ENCODE results near the gene CAPN15. TPM values are rescaled to one million over a fixed set of nuclear protein-coding genes. Genes with fewer than 3 reads are reported as not detected.

The CAPN15 gene
- total and polyA plus RNA-seq, 4 donors, result 14.4 to 64.1 (median 38.9) TPM

GRCh38 chr16:525520-526180 is 1.9 kb upstream of the CAPN15 start:
- no peaks in the 10 kb centered on the region for H3K27me3 ChIP-seq (ENCODE audit: control insufficient read depth in 3 of 3, insufficient read depth in 3 of 3, low read length in 2 of 3)
- no peaks in the 10 kb centered on the region for H3K9me3 ChIP-seq (ENCODE audit: control insufficient read depth in 4 of 4, insufficient read depth in 3 of 4, low read length in 3 of 4)
- no peak for TF ChIP-seq CTCF (IDR thresholded peaks at IDR 0.05; ENCODE audit: control extremely low read depth, extremely low read depth)
- no peak overlapping the region for H3K4me3 ChIP-seq
- 75 to 81% methylated on average over 13 of the region's 13 CpGs for WGBS, 2 donors
- no peak overlapping the region for H3K9ac ChIP-seq (ENCODE audit: insufficient read depth in 1 of 2, low read length in 2 of 2)
- ATAC-seq (ENCODE audit: insufficient read depth, low FRiP score) (no peak), DNase-seq (no peak)
- peaks cover 0 to 4% (median 2%) of the 10 kb centered on the region in 4 donors for H3K36me3 ChIP-seq (ENCODE audit: control insufficient read depth in 4 of 4, insufficient read depth in 4 of 4, low read length in 4 of 4)
- H3K27ac ChIP-seq (ENCODE audit: low read depth in 1 of 2, low read length in 1 of 2), result peak overlapping the region; percentile 33 to 42
- H3K4me1 ChIP-seq (ENCODE audit: control insufficient read depth in 5 of 5, insufficient read depth in 5 of 5, low read length in 5 of 5), result peaks cover 0 to 30% (median 22%) of the 10 kb centered on the region in 5 donors

GRCh38 chr16:526181-527014 is 1.1 kb upstream of the CAPN15 start:
- DNase-seq (peak; percentile 66 to 73 (median 69)), ATAC-seq (ENCODE audit: insufficient read depth, low FRiP score) (peak; percentile 3)
- peak overlapping the region; percentile 97 to 98 for H3K27ac ChIP-seq (ENCODE audit: low read depth in 1 of 2, low read length in 1 of 2)
- no peaks in the 10 kb centered on the region for H3K27me3 ChIP-seq (ENCODE audit: control insufficient read depth in 3 of 3, insufficient read depth in 3 of 3, low read length in 2 of 3)
- peak overlapping the region; percentile 68 to 82 for H3K9ac ChIP-seq (ENCODE audit: insufficient read depth in 1 of 2, low read length in 2 of 2)
- H3K36me3 ChIP-seq (ENCODE audit: control insufficient read depth in 4 of 4, insufficient read depth in 4 of 4, low read length in 4 of 4), result peaks cover 0 to 2% (median 0%) of the 10 kb centered on the region in 4 donors
- peak overlapping the region; percentile 55 for H3K4me3 ChIP-seq
- 9 to 15% methylated on average over 23 to 26 of the region's 26 CpGs for WGBS, 2 donors
- peaks cover 0 to 30% (median 22%) of the 10 kb centered on the region in 5 donors for H3K4me1 ChIP-seq (ENCODE audit: control insufficient read depth in 5 of 5, insufficient read depth in 5 of 5, low read length in 5 of 5)
- TF ChIP-seq CTCF (IDR thresholded peaks at IDR 0.05; ENCODE audit: control extremely low read depth, extremely low read depth), result no peak
- no peaks in the 10 kb centered on the region for H3K9me3 ChIP-seq (ENCODE audit: control insufficient read depth in 4 of 4, insufficient read depth in 3 of 4, low read length in 3 of 4)

GRCh38 chr16:528111-529011 is 849 bp downstream of the CAPN15 start:
- no peaks in the 10 kb centered on the region for H3K9me3 ChIP-seq (ENCODE audit: control insufficient read depth in 4 of 4, insufficient read depth in 3 of 4, low read length in 3 of 4)
- peak in 2 of 3 donors; percentile 35 to 36 for DNase-seq
- H3K9ac ChIP-seq (ENCODE audit: insufficient read depth in 1 of 2, low read length in 2 of 2), result peak overlapping the region in 1 of 2 donors; percentile 38
- ATAC-seq (ENCODE audit: insufficient read depth, low FRiP score), result no peak
- H3K27me3 ChIP-seq (ENCODE audit: control insufficient read depth in 3 of 3, insufficient read depth in 3 of 3, low read length in 2 of 3), result no peaks in the 10 kb centered on the region
- TF ChIP-seq CTCF (IDR thresholded peaks at IDR 0.05; ENCODE audit: control extremely low read depth, extremely low read depth), result no peak
- H3K4me1 ChIP-seq (ENCODE audit: control insufficient read depth in 5 of 5, insufficient read depth in 5 of 5, low read length in 5 of 5), result peaks cover 0 to 30% (median 22%) of the 10 kb centered on the region in 5 donors
- WGBS, 2 donors, result 1 to 2% methylated on average over 27 to 55 of the region's 55 CpGs
- peak overlapping the region; percentile 55 for H3K4me3 ChIP-seq
- peak overlapping the region; percentile 70 to 98 for H3K27ac ChIP-seq (ENCODE audit: low read depth in 1 of 2, low read length in 1 of 2)
- peaks cover 0 to 2% (median 0%) of the 10 kb centered on the region in 4 donors for H3K36me3 ChIP-seq (ENCODE audit: control insufficient read depth in 4 of 4, insufficient read depth in 4 of 4, low read length in 4 of 4)

Measured in lung (tissue), 12 donors.